Dermis microvascular lymphatic vessel endothelial cell (primary cell): ENCODE measurements around the gene HOXA2. TPM values are rescaled to one million over a fixed set of nuclear protein-coding genes. Genes with fewer than 3 reads are reported as not detected.

Source experiments
- DNase-seq, 2 donors: peaks; one replicate each; pipeline versions ENCODE4 v3.0.0 to v3.0.0-alpha.2; 2010; ENCODE audit warnings: low read depth in 2 of 2
- total RNA-seq: library from RNA; depleted of rRNA; stranded (reverse); fragments of >200 nt; gene quantifications from 2 replicates; pipeline ENCODE4 v1.2.1, GENCODE V29; 2014

Gene HOXA2
- total RNA-seq, 1 donor from 2014 or later: 0.39 TPM

- DNase-seq: no peak
Measured at GRCh38 chr7:27080844-27081436, 21.5 kb downstream of the HOXA2 start.

GRCh38 chr7:27079234-27079975 is 23.1 kb downstream of the HOXA2 start:
- no peak for DNase-seq

GRCh38 chr7:27078616-27079233 is 23.8 kb downstream of the HOXA2 start:
- no peak for DNase-seq

- DNase-seq: no peak
Measured at GRCh38 chr7:27073076-27073475, 29.4 kb downstream of the HOXA2 start.

GRCh38 chr7:27071622-27072390 is 30.7 kb downstream of the HOXA2 start:
- DNase-seq: no peak

- no peak for DNase-seq
Measured at GRCh38 chr7:27068259-27068658, 34.2 kb downstream of the HOXA2 start.

GRCh38 chr7:27066148-27066547 is 36.3 kb downstream of the HOXA2 start:
- DNase-seq: no peak

- DNase-seq: no peak
Measured at GRCh38 chr7:27065709-27066108, 36.8 kb downstream of the HOXA2 start.

- no peak for DNase-seq
Measured at GRCh38 chr7:27064661-27065060, 37.8 kb downstream of the HOXA2 start.

GRCh38 chr7:27064159-27064558 is 38.3 kb downstream of the HOXA2 start:
- peak; percentile 15 to 16 for DNase-seq

GRCh38 chr7:27062946-27063345 is 39.5 kb downstream of the HOXA2 start:
- DNase-seq: no peak

- no peak for DNase-seq
Measured at GRCh38 chr7:27053153-27053552, 49.3 kb downstream of the HOXA2 start.

GRCh38 chr7:27051451-27051850 is 51.0 kb downstream of the HOXA2 start:
- no peak for DNase-seq

Other genes with a start within 250 kb of the HOXA2 start
- gene SKAP2, start 238.1 kb downstream of the HOXA2 start, total RNA-seq: 9.5 and 11.9 TPM in 2 replicates
- 0.51 and 1.0 TPM in 2 replicates for gene HOXA1, start 6.7 kb downstream of the HOXA2 start, total RNA-seq
- 0.51 TPM in 2 replicates for gene HOXA4, start 28.1 kb upstream of the HOXA2 start, total RNA-seq
- 4.1 and 5.3 TPM in 2 replicates for gene HOXA5, start 41.0 kb upstream of the HOXA2 start, total RNA-seq
- gene HOXA6, start 45.1 kb upstream of the HOXA2 start, total RNA-seq: 1.9 and 3.2 TPM in 2 replicates
- gene HOXA3, start 49.9 kb upstream of the HOXA2 start, total RNA-seq: 3.0 and 3.7 TPM in 2 replicates
- gene HOXA7, start 54.0 kb upstream of the HOXA2 start, total RNA-seq: 1.0 and 2.0 TPM in 2 replicates
- gene HOXA9, start 62.9 kb upstream of the HOXA2 start, total RNA-seq: 3.2 and 4.7 TPM in 2 replicates
- gene HOXA10, start 71.6 kb upstream of the HOXA2 start, total RNA-seq: 0.90 and 2.3 TPM in 2 replicates
- 0.13 TPM in 2 replicates for gene HOXA11, start 82.5 kb upstream of the HOXA2 start, total RNA-seq
- not detected in 2 replicates for gene HOXA13, start 97.4 kb upstream of the HOXA2 start, total RNA-seq
- not detected in 2 replicates for gene EVX1, start 140.1 kb upstream of the HOXA2 start, total RNA-seq